Hippocampal formation (tissue), 2 donors: ENCODE results near the gene RC3H1.
"Not testable (repeated sequence)": the region's sequence is repeated elsewhere in the genome, so short reads cannot be mapped to it uniquely, and the experiment has no call there.

Experiments
- DNase-seq, 2 donors: peaks; one replicate each; lab custom pipeline; 2025; lab: John Stamatoyannopoulos, UW

The RC3H1 gene

DNA sequence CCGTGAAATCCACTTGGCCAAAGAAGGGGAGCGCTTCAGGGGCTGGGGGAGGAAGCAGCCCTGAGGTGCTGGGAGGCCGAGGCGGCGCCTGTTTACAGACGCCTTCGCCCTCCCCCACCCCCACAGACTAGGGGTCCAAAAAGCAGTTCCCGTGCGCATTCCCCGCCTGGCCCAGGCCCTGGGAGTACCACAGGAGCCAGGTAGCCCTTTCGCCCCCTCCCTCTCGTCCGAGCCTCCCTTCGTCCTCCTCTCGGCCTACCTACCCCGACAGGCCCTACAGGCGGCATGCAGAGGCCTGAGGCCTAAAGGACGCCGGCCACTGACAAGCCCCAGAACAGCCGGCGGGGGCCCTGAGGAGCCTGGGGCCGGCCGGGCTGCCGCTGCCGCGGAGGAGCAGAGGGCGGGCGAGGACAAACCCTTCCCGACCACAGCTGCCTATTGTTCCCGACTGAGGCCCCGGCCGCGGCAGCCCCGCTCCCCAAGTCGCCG lies 522 bp downstream of the RC3H1 start:
- DNase-seq: peak in 1 of 2 donors; percentile 70

DNA sequence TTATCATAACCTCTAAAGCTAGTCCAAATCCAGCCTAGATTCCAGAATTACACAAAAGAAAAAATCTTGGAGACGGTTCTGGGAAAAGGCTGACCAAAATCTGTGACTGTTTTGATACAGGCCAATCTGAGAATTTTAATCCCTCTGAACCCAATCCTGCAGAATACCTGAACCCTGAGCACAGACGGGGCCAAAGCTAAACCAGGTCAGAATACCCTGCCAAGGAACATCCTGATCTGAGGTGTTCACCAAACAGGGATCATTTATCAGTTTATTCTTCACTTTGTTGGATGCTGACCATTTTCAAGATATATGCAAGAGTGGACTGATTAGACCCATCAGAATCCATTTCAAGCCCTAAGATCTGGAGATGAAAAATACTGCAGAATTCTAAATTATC lies 3.6 kb downstream of the RC3H1 start:
- DNase-seq: no peak

DNA sequence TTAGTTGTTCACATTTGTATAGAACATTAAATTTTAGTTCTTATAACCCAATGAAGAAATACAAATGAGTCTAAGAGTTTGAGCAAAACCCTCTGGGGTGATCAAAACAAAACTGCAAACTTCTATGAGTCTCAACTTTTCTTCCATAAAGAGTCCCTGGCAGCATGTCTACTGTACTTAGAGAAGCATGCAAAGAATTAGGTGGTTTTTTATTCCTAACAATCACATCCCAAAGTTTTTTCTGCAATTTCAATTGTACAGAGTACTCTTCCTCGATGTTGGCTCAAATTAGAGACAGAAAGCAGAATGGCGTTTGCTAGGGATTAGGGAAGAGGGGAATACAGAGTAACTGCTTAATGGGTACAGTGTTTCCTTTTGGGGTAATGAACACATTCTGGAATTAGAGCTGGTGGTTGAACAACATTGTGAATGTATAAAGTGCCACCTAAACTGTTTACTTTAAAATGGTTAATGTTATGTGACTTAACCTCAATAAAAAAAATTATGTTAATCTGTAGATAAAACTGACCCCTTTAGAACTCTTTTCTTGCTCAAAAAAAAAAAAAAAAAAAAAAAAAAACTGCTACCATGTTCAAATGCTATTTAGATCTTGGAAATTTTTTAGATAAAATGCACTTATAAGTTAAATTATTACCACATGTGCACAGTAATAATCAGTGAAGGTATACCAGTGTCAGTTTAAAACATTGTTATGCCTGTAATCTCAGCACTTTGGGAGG lies 4.8 kb downstream of the RC3H1 start:
- no peak for DNase-seq

DNA sequence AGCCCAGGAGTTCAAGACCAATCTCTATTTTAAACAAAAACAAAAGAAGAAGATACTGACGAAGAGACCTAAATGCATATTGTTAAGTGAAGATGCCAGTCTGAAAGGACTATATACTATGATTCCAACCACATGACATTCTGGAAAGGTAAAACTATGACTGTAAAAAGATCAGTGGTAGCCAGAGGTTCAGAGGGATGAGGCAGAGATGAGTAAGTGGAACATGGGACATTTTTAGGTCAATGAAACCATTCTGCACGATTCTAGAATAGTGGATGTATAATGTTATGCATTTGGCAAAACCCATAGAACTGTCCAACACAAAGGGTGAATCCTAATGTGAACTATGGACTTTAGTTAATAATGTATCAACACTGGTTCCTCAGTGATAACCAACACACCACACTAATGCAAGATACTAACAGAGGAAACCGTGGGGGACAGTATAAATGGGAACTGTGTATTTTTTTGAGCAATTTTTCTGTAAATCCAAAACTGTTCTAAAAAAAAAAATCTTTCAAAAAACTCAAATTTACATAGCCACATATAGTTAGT lies 8.2 kb downstream of the RC3H1 start:
- DNase-seq: no peak

DNA sequence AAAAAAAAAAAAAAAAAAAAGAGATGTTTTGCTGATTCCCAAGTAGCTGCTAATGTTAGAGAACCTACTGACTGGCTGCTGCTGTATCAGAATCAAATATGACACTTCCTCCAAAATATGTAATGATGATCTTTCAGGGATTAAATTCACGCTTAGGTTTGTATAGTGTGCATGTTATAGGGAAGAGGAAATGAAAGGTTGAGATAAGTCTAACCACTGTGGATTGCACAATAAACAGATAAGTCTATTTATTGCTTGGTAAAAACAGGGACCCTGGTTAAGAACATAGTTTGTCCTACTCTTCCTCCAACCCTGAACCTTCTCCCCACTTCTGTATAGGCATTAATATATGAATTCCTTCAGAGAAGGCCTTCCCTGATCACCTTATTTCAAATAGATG lies 13.2 kb downstream of the RC3H1 start:
- DNase-seq: no peak

DNA sequence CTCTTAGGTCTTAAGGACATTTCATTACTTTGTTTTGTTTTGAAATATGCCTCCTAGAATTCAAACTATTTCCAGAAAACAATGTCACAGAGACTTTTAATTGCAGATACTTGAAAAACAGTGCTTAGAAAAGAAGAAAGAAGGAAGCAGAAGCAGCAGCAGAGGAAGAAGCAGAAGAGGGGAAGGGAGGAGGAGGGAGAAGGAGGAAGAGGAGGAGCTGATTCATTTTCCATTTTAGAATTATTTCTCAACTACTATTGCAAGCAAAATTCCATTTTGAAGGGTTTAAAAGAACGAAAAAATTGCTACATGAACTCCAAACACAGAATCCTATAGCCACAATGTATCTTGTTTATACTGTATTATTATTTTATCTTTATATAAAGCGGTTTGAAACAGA lies 13.9 kb downstream of the RC3H1 start:
- DNase-seq: no peak

DNA sequence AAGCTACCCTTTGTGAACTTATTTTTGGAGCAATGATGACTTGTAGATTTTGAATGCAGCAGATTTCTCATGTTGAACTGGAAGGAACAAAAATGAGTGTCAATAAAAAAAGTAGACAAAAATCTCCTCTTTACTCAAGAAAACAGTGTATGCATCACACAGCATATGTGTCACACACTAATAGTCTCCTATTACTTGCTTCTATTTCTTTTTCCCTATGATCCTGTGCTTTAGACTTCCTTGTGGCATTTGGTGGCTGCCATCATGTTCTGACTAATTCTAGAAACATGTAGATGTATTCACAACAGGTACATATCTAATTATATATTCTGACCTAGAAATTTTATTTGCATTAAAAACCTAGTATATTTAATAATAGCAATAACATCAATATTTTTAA lies 14.3 kb downstream of the RC3H1 start:
- DNase-seq: no peak

DNA sequence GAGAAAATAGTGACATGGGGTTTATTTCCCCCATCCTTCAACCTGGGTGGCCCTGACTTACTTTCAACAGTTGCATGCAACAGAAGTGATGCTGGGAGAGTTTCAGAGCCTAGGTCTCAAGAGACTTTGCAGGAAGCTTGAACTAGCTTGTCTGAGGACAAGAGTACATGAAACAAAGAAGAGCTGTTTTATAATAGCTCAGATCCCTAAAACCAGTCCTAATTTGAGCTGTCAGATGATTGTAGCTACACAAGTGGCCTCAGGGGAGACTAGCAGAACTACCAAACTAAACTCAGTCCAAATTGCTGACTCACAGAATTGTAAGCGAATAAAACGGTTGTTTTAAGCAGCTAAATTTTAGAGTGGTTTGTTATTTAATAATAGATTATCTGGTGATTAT lies 17.1 kb downstream of the RC3H1 start:
- DNase-seq: no peak

DNA sequence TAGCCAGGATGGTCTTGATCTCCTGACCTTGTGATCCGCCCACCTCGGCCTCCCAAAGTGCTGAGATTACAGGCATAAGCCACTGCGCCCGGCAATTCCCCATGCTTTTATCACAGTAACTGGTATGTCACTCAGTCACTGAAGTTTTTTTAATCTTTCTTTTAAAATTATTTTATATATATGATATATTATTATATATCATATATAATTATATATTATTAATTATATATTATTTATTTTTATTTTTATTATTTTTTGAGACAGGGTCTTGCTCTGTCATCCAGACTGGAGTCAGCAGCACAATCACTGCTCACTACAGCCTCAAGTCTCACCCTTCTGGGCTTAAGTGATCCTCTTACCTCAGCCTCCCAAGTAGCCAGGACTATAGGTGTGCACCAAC lies 18.3 kb downstream of the RC3H1 start:
- DNase-seq: no peak

DNA sequence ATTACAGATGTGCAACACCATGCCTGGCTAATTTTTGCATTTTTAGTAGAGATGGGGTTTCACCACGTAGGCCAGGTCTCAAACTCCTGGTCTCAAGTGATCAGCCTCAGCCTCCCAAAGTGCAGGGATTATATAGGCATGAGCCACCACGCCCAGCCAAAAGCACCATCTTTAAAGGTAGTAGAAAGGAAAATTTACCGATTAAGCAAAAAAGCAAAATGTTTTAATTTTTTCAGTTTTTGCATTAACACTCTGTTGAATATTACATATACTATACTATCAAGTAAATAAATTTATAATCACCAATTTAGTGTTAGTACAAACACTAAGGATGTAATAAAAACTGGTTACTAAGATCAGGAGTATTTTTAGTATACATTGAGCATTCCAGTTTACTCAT lies 20.6 kb downstream of the RC3H1 start:
- DNase-seq: no peak

DNA sequence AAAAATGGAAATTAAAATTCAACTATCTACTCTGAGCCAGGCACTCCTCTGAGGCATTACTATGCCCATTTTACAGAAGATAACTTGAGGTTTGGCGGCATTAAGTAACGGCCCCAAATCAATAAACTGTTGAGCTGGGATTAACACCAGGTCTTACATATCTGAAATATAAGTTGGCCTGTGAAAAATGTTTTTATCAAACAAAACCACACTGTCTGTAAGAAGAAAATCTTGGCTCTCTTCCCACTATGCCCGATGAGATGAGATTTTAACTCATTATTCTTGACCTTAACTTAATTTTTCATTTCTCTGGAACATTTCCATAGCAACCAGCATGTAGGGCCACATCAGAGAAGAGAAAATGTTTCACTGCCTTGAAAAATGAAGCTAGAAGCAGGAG lies 21.8 kb downstream of the RC3H1 start:
- DNase-seq: no peak

DNA sequence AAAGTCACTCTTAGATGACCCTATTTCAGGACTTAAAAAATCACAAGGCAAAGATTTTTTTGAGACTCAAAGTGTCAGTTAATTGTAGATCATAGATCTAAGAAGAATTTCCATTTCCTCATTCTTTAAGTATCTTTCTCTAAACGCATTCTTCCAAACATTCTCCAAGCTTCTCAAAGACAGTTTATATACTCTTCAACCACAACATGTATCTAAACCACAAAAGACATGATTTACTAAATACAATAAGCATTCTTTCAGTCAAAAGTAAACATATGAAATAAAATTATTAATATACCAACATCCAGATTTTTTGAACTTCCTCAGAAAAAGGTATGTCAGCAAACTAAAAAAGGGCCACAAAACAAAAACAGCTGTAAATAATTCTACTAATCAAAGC lies 24.4 kb downstream of the RC3H1 start:
- DNase-seq: no peak

DNA sequence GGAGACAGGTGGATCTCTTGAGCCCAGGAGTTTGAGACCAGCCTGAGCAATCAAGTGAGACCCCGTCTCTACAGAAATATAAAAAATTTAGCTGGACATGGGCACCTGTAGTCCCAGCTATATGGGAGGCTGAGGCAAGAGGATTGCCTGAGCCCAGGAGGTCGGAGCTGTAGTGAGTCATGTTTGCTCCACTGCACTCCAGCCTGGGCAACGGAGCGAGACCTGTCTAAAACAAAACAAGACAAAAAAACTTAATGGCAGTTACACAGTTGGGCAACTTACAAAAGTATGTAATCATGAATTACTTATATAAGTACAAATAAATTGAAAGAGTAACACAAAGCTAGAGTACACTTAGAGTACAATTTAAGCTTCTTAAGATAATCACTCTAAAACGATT lies 25.2 kb downstream of the RC3H1 start:
- no peak for DNase-seq

DNA sequence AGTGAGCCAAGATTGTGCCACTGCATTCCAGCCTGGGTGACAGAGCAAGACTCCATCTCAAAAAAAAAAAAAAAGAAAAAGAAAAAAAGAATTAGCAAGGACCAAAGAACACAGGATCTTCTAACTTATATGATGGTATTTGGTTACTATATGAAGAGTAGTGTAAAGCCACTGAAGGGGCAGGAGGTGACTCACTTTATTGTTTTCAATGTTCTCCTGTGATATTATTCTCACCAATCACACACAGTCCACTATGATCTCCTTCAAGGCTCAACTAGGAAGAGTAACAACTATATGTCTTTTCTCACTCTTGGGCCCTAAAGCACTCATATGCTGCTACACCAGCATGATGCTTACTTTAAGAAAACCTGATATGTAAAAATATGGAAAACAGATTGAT lies 26.7 kb downstream of the RC3H1 start:
- no peak for DNase-seq

DNA sequence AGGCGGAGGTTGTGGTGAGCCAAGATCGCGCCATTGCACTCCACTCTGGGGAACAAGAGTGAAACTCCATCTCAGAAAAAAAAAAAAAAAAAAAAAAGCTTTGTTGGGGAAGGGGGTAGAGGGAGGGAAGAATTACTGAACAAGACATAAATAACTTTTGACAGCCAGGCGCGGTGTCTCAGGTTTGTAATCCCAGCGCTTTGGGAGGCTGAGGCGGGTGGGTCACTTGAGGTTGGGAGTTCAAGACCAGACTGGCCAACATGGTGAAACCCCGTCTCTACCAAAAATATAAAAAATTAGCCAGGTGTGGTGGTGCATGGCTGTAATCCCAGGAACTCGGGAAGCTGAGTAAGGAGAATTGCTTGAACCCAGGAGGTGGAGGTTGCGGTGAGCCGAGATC lies 28.2 kb downstream of the RC3H1 start:
- not testable (repeated sequence) for DNase-seq

DNA sequence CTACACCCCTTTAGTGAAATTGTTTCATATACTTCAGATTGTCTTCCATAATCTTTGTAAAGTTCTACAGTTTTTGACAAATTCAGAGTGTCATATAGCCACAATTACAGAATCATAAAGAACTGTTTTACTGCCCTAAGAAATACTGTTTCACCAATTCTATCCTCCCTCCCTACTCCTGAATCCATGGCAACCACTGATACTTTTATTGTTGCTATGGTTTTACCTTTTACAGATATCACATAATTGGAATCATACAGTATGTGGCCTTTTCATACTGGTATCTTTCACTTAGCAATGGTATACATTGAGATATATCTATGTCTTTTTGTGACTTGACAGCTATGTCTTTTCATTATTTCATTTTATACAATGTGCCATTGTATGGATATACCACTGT lies 34.1 kb downstream of the RC3H1 start:
- no peak for DNase-seq

DNA sequence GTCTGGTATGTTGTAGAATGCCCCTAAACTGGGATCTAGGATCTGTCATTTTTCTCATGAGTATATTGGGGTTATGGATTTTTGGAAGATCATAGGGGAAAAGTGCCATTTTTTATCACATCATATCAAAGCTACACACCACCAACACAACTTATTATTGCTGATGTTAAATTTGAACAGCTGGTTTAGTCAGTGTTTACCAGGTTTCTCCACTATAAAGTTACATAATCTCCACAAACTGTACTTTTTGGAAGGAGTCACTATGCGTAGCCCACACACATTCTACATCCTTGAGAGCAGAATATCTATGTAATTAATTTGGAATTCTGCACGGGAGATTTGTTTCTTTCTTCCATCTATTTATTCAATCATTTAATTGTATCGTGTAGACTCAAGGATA lies 35.2 kb downstream of the RC3H1 start:
- DNase-seq: no peak

DNA sequence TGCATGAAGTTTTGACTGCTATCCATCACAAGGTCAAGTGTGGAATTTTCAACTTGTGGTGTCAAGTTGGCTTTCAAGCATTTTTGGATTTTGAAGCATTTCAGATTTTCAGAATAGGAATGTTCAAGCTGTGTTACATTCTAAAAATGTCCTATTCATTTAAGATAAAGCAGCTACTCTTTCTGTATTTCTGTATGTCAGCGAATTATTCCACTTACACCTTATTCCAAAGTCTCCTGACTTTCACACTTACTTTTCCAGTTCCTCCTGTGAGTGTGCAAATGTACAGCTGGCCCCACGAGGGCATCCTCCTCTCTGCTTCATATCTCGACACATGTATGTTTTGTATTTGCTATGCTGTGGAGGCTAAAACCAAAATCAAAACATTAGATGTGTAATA lies 51.9 kb downstream of the RC3H1 start:
- DNase-seq: no peak

DNA sequence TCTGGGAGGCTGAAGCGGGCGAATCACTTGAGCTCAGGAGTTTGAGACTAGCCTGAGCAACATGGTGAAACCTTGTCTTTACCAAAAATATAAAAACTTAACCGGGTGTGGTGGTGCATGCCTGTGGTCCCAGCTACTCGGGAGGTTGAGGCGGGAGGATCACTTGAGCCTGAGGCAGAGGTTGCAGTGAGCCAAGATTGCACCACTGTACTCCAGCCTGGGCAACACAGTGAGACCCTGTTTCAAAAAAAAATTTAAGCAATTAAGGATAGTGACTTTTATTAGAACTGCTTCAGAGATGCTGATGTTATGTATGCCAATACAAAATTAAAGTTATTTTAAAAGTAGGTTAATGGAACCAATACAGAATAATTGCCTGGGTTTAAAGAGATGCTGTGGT lies 56.3 kb downstream of the RC3H1 start:
- DNase-seq: not testable (repeated sequence)

DNA sequence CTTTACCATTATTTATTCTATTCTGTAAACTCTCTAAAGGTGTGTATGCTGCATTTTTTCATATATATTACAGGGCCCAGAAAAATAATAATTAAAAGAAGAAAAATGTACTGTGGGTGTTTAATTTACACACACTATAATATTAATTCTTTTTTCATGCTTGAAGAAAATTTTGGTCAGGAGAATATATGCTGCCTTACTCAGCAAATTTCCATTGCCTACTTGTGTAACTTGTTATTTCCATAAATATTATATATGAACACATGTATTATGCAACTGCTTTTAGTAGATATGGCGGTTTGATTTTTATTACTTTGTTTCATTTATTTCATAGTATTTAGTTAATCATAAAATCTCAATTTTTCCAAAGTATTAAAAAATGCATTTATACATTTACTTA lies 58.7 kb downstream of the RC3H1 start:
- no peak for DNase-seq

DNA sequence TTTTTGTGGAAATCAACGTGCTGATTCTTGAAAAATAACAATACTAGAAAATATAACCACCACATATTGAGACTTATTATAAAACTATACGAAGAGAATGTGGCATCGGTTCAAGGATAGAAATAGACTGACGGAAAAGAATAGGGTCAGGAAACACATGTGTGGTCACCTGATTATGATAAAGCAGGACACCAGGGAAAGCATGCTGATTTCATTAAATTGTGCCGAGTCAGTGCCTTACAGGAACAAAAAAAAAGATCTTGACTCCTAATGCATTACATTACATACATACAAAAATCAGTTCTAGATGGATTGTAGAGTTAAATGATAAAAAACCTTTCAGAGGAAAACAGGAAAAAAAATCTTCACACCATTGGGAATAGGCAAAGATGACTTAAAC lies 61.5 kb downstream of the RC3H1 start:
- no peak for DNase-seq

DNA sequence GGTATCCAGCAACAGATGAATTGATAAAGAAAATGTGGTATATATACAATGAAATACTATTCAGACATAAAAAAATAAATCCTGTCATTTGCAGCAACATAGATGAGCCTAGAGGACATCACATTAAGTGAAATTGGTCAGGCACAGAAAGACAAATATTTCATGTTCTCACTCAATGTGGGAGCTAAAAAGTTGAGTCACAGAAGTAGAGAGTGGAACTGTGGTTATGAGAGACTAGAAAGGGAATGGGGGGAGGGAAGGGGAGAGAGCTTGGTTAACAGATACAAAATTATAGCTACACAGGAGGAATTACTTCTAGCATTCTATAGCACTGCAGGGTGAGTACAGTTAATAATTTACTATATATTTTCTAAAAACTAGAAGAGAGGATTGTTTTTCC lies 68.0 kb downstream of the RC3H1 start:
- no peak for DNase-seq

DNA sequence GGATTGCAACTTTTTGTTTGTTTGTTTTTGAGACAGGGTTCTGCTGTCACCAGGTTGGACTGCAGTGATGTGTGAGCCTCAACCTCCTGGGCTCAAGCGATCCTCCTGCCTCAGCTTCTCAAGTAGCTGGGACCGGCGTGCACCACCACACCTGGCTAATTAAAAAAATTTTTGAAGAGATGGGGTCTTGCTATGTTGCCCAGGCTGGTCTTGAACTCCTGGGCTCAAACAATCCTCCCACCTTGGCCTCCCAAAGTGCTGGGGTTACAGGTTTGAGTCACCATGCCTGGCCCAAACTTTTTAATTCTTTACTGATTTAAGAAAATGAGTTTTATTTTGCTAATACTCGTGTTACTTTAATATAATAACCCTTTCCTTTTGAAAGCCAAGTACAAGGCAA lies 73.6 kb downstream of the RC3H1 start:
- no peak for DNase-seq

DNA sequence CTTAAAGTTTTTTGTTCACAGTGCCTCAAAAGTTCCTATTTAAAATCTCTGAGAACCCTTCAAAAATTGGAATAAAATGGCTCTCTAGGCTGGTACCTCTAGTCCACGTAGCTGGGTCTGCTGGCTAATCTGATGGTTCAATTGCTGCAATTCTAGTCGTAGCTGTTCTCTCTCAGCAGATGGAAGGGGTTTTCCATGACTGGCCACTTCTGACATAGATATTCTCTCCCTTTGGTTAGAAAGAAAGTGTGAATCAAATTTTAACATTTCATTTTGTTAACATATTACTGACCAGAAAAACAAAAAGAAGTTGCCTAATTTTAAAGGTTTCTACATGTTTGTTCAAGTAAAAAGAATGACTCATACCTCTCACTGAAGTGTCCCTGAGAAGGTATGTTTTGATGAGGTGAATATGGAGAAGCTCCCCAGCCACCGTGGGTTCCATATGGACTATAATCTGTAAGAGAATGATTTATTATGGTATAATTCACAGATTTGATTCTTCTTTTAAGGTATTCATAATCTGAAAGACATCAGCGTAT lies 75.7 kb downstream of the RC3H1 start:
- no peak for DNase-seq
